HG03342 (cell line): ENCODE results near the gene DLK2.
"Not testable (repeated sequence)": the region's sequence is repeated elsewhere in the genome, so short reads cannot be mapped to it uniquely, and the experiment has no call there.

Source experiments
- ATAC-seq: cut with Tn5 transposase; IDR thresholded peaks from one replicate; pipeline ENCODE4 v1.9.1; 2021; ENCODE audit warnings: mild to moderate bottlenecking, moderate library complexity; ENCODE audit not compliant: unreplicated experiment

Gene DLK2

GRCh38 chr6:43428112-43428570 is 27.2 kb downstream of the DLK2 start:
- ATAC-seq: no peak

GRCh38 chr6:43427406-43428111 is 27.8 kb downstream of the DLK2 start, which contains the start of gene ABCC10:
TSS of gene ABCC10 (plus strand) at chr6:43427541. CDS start at chr6:43427979, 438 bp downstream.
- ATAC-seq: peak; percentile 92

- ATAC-seq: no peak
Observed at GRCh38 chr6:43426928-43427405, 28.4 kb downstream of the DLK2 start.

- not testable (repeated sequence) for ATAC-seq
Observed at GRCh38 chr6:43425083-43425482, 30.3 kb downstream of the DLK2 start.

GRCh38 chr6:43421831-43422230 is 33.5 kb downstream of the DLK2 start:
- ATAC-seq: no peak

- no peak for ATAC-seq
Observed at GRCh38 chr6:43420012-43420709, 35.2 kb downstream of the DLK2 start.

- ATAC-seq: no peak
Observed at GRCh38 chr6:43416935-43417334, 38.4 kb downstream of the DLK2 start.

GRCh38 chr6:43415275-43415674 is 40.1 kb downstream of the DLK2 start:
- ATAC-seq: not testable (repeated sequence)

- ATAC-seq: no peak
Observed at GRCh38 chr6:43413002-43413401, 42.3 kb downstream of the DLK2 start.

GRCh38 chr6:43412541-43412940 is 42.8 kb downstream of the DLK2 start:
- ATAC-seq: no peak

GRCh38 chr6:43410776-43411175 is 44.6 kb downstream of the DLK2 start:
- ATAC-seq: not testable (repeated sequence)

- no peak for ATAC-seq
Observed at GRCh38 chr6:43408259-43408658, 47.1 kb downstream of the DLK2 start.

GRCh38 chr6:43407296-43407695 is 48.1 kb downstream of the DLK2 start:
- no peak for ATAC-seq

GRCh38 chr6:43405354-43405753 is 50.0 kb downstream of the DLK2 start:
- no peak for ATAC-seq

GRCh38 chr6:43402820-43403219 is 52.5 kb downstream of the DLK2 start:
- ATAC-seq: no peak

GRCh38 chr6:43401730-43402129 is 53.6 kb downstream of the DLK2 start:
- ATAC-seq: no peak
